Hepatocyte (in vitro differentiated cells): ENCODE results near the gene SND1. TPM values are rescaled to one million over a fixed set of nuclear protein-coding genes. Genes with fewer than 3 reads are reported as not detected.

Experiments used
- DNase-seq: peaks from one replicate; pipeline ENCODE4 v3.0.0-alpha.2; 2016; ENCODE audit warnings: low spot score
- H2AFZ ChIP-seq: fragments of 200-600 bp; sonication (generic); 2 replicates; pipeline ENCODE4 v1.6.0; 2016; ENCODE audit warnings: antibody characterized with exemption, mild to moderate bottlenecking
- H3K27ac ChIP-seq: fragments of 200-600 bp; sonication (generic); 2 replicates; pipeline ENCODE4 v1.5.1; 2016; ENCODE audit warnings: mild to moderate bottlenecking
- H3K27me3 ChIP-seq: fragments of 200-600 bp; sonication (generic); 2 replicates; pipeline ENCODE4 v1.6.1; 2016
- H3K36me3 ChIP-seq: fragments of 200-600 bp; sonication (generic); replicated peaks from 2 replicates; pipeline ENCODE4 v1.5.1; 2016; ENCODE audit warnings: low read depth; ENCODE audit not compliant: insufficient read depth
- H3K4me1 ChIP-seq: fragments of 200-600 bp; sonication (generic); 2 replicates; pipeline ENCODE4 v1.5.1; 2016; ENCODE audit warnings: mild to moderate bottlenecking, moderate library complexity; ENCODE audit not compliant: insufficient read depth
- H3K4me2 ChIP-seq: fragments of 200-600 bp; sonication (generic); 2 replicates; pipeline ENCODE4 v1.6.0; 2016
- H3K4me3 ChIP-seq: fragments of 200-600 bp; sonication (generic); 2 replicates; pipeline ENCODE4 v1.5.1; 2016; ENCODE audit warnings: mild to moderate bottlenecking
- H3K79me2 ChIP-seq: fragments of 200-600 bp; sonication (generic); 2 replicates; pipeline ENCODE4 v1.6.0; 2017; ENCODE audit warnings: mild to moderate bottlenecking
- H3K9me2 ChIP-seq: fragments of 200-600 bp; sonication (generic); replicated peaks from 2 replicates; pipeline ENCODE4 v1.6.0; 2017; ENCODE audit warnings: mild to moderate bottlenecking; ENCODE audit not compliant: insufficient read depth
- H3K9me3 ChIP-seq: fragments of 200-600 bp; sonication (generic); 2 replicates; pipeline ENCODE4 v1.5.1; 2016; ENCODE audit warnings: low read depth, mild to moderate bottlenecking
- H4K20me1 ChIP-seq: fragments of 200-600 bp; sonication (generic); 2 replicates; pipeline ENCODE4 v1.6.0; 2016; ENCODE audit warnings: mild to moderate bottlenecking; ENCODE audit not compliant: insufficient read depth, poor library complexity, severe bottlenecking
- EZH2 ChIP-seq: fragments of 200-600 bp; sonication (generic); IDR thresholded peaks from 2 replicates; pipeline ENCODE4 v1.6.1; 2016; ENCODE audit warnings: antibody characterized with exemption, mild to moderate bottlenecking, borderline replicate concordance
- EZH2phosphoT487 ChIP-seq: fragments of 200-600 bp; sonication (generic); IDR thresholded peaks from one replicate; pipeline ENCODE4 v1.6.1; 2018; ENCODE audit warnings: antibody characterized with exemption, mild to moderate bottlenecking, low read depth, moderate library complexity; ENCODE audit not compliant: unreplicated experiment, severe bottlenecking
- WGBS: methylation state at CpG from one replicate; pipeline ENCODE4 v1.1.6; 2016; ENCODE audit warnings: low lambda C conversion rate; ENCODE audit errors: missing lambda C conversion rate; 5-methylcytosine and 5-hydroxymethylcytosine counted together
- polyA plus RNA-seq: library from polyadenylated mRNA; unstranded; fragments of >200 nt; fragmentation: Nextera tagmentation; extraction: Ambion mirVana; gene quantifications from 2 replicates; pipeline ENCODE4 v1.2.1, GENCODE V29; 2016
- total RNA-seq: library from RNA; depleted of rRNA; stranded (reverse); fragments of >200 nt; gene quantifications from 2 replicates; pipeline ENCODE4 v1.2.3, GENCODE V29; 2014
- TF ChIP-seq, protein P1 (sequence below): fragments of 200-600 bp; sonication (generic); IDR thresholded peaks from 2 replicates; pipeline ENCODE4 v1.5.1; 2016; ENCODE audit warnings: antibody characterized with exemption, mild to moderate bottlenecking; ENCODE audit not compliant: poor library complexity

Gene SND1
- total and polyA plus RNA-seq, 2 experiments from 2014 or later: 141 to 200 TPM

DNA sequence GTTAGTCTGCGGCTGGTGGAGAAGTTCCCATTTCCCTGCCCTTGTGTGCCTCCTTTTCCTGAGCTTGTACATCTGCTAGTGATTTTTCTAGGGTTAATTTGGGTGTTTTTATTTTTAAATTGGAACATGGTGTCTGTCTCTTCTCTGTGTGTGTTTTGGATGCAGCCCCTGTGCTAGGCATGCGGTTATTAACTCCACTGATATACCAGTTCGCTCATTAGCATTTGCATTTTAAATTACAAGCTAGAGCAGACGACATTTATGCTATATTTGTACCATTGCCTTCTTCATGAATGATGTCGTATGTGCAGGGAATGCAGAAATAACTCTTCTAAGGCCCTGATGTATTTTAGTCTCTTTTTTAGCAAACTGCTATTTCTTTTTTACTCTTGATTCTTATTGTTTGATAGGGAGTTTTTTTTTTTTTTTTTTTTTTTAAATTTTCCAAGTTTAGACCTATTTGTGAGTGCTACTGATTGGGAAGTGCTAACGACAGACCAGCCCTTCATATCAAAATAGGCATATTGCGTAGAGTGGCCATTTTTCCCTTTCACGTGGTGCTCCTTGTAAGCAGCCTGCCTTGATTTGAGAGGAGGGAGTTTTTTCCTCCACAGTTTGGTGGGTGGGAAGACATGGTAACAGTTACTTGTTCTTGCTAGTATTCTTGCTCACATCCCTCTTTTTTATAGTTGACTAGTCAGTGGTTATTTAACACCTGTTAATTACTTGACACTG, 289.6 kb downstream of the SND1 start:
- Histone ChIP-seq H3K4me1 (peaks cover 3% of the 10 kb centered on the region), H3K27me3 (no peaks in the 10 kb centered on the region), H3K4me2 (no peak overlapping the region), H3K27ac (no peak overlapping the region), H3K4me3 (no peak overlapping the region), H3K9me3 (no peaks in the 10 kb centered on the region), H2AFZ (no peak overlapping the region), H4K20me1 (no peaks in the 10 kb centered on the region), H3K9me2 (no peaks in the 10 kb centered on the region), H3K79me2 (peaks cover 9% of the 10 kb centered on the region), H3K36me3 (no peaks in the 10 kb centered on the region)
- 85% methylated on average over 8 of the region's 8 CpGs for WGBS
- no peak for DNase-seq
- TF ChIP-seq EZH2phosphoT487 (no peak), EZH2 (no peak)
- TF ChIP-seq, protein P1, sequence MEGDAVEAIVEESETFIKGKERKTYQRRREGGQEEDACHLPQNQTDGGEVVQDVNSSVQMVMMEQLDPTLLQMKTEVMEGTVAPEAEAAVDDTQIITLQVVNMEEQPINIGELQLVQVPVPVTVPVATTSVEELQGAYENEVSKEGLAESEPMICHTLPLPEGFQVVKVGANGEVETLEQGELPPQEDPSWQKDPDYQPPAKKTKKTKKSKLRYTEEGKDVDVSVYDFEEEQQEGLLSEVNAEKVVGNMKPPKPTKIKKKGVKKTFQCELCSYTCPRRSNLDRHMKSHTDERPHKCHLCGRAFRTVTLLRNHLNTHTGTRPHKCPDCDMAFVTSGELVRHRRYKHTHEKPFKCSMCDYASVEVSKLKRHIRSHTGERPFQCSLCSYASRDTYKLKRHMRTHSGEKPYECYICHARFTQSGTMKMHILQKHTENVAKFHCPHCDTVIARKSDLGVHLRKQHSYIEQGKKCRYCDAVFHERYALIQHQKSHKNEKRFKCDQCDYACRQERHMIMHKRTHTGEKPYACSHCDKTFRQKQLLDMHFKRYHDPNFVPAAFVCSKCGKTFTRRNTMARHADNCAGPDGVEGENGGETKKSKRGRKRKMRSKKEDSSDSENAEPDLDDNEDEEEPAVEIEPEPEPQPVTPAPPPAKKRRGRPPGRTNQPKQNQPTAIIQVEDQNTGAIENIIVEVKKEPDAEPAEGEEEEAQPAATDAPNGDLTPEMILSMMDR: no peak

DNA sequence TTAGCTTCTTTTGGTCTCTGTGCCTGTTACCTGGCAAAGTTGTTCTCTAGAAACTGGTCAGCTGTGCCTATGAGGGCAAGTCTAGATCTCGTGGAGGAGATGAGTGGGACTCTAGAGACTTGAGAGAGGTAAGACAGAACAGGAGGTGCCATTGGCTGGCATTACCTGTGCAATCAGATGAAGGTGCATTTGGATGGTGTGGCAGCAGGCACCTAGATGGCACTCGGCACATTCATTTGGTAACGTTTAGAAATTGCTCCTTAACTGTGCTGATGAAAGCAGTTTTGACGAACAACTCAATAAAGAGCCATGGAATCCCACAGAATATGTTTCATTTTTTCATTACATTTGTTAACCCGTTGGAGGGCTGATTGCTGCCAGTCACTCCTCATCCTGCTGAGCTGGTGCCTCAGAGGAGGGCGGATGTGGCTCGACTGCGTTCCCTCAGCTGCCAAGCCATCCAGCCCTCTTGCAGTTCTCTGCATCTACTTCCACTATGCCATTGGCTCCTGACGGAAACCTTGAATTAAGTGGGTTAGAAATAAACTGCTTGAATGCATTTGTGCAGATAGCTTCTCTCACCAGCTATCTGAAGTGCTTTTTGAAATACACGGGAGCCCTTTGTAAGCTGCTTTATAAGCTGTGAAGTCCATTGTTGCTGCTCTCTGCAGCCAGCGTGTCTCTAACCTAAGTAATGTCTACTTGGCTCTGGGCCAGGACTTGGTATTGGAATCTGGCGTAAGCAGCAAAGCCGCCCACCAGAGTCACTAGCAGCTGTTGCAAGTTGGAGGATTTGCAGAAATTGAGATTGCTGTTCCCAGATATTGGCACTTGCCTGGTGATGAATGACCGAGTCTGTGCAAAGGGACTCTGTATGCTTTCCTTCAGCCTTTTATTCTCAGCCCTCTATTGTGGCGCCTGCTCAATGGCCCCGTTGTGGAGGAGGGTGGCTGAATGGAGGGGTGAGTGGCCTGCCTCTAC, 291.8 kb downstream of the SND1 start:
- no peaks in the 10 kb centered on the region for H3K9me3 ChIP-seq
- H3K27me3 ChIP-seq: no peaks in the 10 kb centered on the region
- no peaks in the 10 kb centered on the region for H3K9me2 ChIP-seq
- no peak overlapping the region for H3K4me3 ChIP-seq
- peaks cover 3% of the 10 kb centered on the region for H3K4me1 ChIP-seq
- no peaks in the 10 kb centered on the region for H4K20me1 ChIP-seq
- H3K79me2 ChIP-seq: peaks cover 8% of the 10 kb centered on the region
- no peak overlapping the region for H3K27ac ChIP-seq
- no peak for TF ChIP-seq EZH2phosphoT487
- TF ChIP-seq, protein P1: no peak
- TF ChIP-seq EZH2: no peak
- no peaks in the 10 kb centered on the region for H3K36me3 ChIP-seq
- DNase-seq: peak; percentile 61
- 73% methylated on average over 16 of the region's 16 CpGs for WGBS
- H3K4me2 ChIP-seq: no peak overlapping the region
- H2AFZ ChIP-seq: no peak overlapping the region

DNA sequence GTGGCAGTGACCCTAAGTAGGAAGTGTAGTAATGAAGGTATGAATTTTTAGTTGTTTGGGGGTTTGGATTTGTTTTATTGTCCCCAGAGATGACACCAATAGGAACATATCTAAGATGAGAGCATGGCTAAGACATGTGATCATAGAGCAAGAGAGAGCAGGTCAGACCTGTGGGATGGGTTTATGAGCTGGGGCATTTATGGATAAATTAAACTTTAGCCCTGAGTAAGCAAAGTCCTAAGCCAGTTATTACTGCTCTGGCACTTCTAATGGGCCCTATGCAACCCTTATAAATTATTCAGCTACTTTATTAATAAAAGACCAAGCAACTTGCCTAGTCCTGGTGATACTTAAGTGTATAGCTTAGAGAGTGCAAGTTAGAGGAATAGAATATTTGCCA, 294.1 kb downstream of the SND1 start:
- Histone ChIP-seq H3K4me1 (peaks cover 3% of the 10 kb centered on the region), H3K4me2 (no peak overlapping the region), H3K9me2 (no peaks in the 10 kb centered on the region), H3K27ac (no peak overlapping the region), H3K9me3 (no peaks in the 10 kb centered on the region), H2AFZ (no peak overlapping the region), H3K27me3 (no peaks in the 10 kb centered on the region), H3K36me3 (no peaks in the 10 kb centered on the region), H3K79me2 (peaks cover 5% of the 10 kb centered on the region), H3K4me3 (no peak overlapping the region), H4K20me1 (no peaks in the 10 kb centered on the region)
- no peak for DNase-seq
- TF ChIP-seq EZH2phosphoT487: no peak
- TF ChIP-seq, protein P1: no peak
- TF ChIP-seq EZH2: no peak
